ENCODE data around the gene MYOZ1. TPM values are rescaled to one million over a fixed set of nuclear protein-coding genes. Genes with fewer than 3 reads are reported as not detected.
A peak's percentile ranks its signal among the peaks of the same experiment; 100 is the strongest.

The MYOZ1 gene
- total and polyA plus RNA-seq, 7 donors: 318 to 1,915 (median 1,124) TPM

DNA sequence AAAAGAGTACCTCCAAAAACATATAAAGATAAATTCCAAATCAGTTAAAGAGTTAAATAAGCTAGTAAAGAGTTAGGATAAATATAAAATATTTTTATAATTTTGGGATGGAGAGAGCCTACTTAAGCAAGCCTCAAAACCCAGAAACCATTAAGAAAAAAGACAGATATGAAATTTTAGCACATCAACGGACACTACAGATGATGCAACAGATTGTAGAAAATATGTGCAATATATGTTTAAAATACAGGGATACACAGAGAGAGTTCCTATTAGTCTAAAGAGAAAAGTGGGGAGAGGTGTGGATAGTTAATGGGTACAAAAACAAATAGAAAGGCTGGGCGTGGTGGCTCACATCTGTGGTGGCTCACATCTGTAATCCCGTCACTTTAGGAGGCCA, 26.6 kb downstream of the MYOZ1 start:
- Histone ChIP-seq H3K27ac (no peak overlapping the region), H3K9me3 (no peaks in the 10 kb centered on the region), H3K36me3 (ENCODE audit: insufficient read depth in 1 of 2, low read depth in 1 of 2) (no peaks in the 10 kb centered on the region), H3K4me1 (no peaks in the 10 kb centered on the region), H3K4me3 (no peak overlapping the region), H3K27me3 (ENCODE audit: insufficient read depth in 3 of 3, low read length in 2 of 3) (no peaks in the 10 kb centered on the region)
- DNase-seq (no peak), ATAC-seq (no peak)
- intact Hi-C loops (cut with DNase I): no loop called here
- WGBS, 3 donors: 91 to 93% (median 92%) methylated on average over 3 of the region's 3 CpGs
- TF ChIP-seq, protein P1, sequence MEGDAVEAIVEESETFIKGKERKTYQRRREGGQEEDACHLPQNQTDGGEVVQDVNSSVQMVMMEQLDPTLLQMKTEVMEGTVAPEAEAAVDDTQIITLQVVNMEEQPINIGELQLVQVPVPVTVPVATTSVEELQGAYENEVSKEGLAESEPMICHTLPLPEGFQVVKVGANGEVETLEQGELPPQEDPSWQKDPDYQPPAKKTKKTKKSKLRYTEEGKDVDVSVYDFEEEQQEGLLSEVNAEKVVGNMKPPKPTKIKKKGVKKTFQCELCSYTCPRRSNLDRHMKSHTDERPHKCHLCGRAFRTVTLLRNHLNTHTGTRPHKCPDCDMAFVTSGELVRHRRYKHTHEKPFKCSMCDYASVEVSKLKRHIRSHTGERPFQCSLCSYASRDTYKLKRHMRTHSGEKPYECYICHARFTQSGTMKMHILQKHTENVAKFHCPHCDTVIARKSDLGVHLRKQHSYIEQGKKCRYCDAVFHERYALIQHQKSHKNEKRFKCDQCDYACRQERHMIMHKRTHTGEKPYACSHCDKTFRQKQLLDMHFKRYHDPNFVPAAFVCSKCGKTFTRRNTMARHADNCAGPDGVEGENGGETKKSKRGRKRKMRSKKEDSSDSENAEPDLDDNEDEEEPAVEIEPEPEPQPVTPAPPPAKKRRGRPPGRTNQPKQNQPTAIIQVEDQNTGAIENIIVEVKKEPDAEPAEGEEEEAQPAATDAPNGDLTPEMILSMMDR (IDR thresholded peaks at IDR 0.05): no peak

DNA sequence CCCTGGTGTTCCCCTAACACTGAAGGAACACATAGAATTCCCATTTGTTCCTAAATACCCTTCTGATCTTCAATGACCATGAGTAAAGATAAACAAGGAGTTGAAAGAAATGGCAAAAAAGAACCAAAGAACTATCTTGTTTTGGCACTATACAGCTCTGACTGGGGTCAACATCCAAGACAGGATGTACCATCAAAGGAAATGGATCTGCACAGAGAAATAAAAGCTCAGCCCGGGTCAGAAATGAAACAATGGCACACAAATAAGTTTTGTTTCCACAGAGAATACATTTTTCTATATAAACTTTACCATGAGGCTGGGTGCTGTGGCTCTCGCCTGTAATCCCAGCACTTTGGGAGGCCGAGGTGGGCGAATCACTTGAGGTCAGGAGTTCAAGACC, 32.2 kb downstream of the MYOZ1 start:
- no peak overlapping the region for H3K4me3 ChIP-seq
- TF ChIP-seq, protein P1 (IDR thresholded peaks at IDR 0.05): no peak
- DNase-seq (no peak), ATAC-seq (no peak)
- intact Hi-C loops (cut with DNase I): no loop called here
- H3K9me3 ChIP-seq: no peaks in the 10 kb centered on the region
- H3K27me3 ChIP-seq (ENCODE audit: insufficient read depth in 3 of 3, low read length in 2 of 3): no peaks in the 10 kb centered on the region
- H3K4me1 ChIP-seq: peaks cover 3% of the 10 kb centered on the region
- H3K27ac ChIP-seq: no peak overlapping the region
- no peaks in the 10 kb centered on the region for H3K36me3 ChIP-seq (ENCODE audit: insufficient read depth in 1 of 2, low read depth in 1 of 2)
- WGBS, 3 donors: 88 to 89% (median 88%) methylated on average over 4 of the region's 4 CpGs

DNA sequence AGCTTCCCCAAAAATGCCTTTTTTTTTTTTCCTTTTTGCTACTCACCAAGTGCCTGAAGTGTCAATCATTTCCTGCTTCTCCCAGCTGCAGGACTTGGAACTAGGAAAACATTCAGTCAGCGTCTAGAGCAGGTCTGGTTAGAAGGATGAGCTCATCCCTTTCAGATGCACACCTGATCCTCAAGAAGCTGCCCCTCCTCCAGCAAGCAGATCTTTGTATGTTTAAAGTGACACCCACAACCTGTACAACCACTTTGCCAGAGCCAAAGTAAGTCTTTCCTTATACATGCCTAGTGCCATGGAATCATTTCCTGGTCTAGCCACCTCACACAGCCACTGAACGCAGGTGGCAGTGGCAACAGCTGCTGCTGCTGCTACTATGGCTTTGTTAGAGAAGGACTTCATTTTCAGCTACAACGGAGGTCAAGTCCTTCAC, 39.8 kb downstream of the MYOZ1 start:
- WGBS, 3 donors: 16 to 30% (median 18%) methylated on average over 3 of the region's 3 CpGs
- intact Hi-C loops (cut with DNase I): no loop called here
- Histone ChIP-seq H3K36me3 (ENCODE audit: insufficient read depth in 1 of 2, low read depth in 1 of 2) (no peaks in the 10 kb centered on the region), H3K4me1 (peaks cover 13% of the 10 kb centered on the region), H3K27me3 (ENCODE audit: insufficient read depth in 3 of 3, low read length in 2 of 3) (no peaks in the 10 kb centered on the region), H3K9me3 (no peaks in the 10 kb centered on the region), H3K27ac (peak overlapping the region; percentile 79), H3K4me3 (peak overlapping the region; percentile 46)
- ATAC-seq (peak; percentile 81 to 96 (median 86)), DNase-seq (no peak)
- TF ChIP-seq, protein P1 (IDR thresholded peaks at IDR 0.05): no peak

DNA sequence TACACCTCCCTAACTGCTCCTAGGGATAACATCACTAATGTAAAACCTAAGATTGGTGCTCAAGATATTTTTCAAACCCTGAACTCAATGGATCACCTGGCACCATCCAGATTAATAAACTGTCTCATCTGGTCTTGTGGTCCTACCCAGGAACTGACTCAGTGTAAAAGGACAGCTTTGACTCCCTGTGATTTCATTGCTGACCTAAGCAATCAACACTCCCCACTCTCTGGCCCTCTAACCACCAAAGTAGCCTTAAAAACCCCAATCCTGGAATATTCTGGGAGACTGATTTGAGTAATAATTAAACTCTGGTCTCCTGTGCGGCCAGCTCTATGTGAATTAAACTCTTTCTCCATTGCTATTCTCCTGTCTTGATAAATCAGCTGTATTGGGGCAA, 43.9 kb downstream of the MYOZ1 start:
- DNase-seq (no peak), ATAC-seq (no peak)
- Histone ChIP-seq H3K36me3 (ENCODE audit: insufficient read depth in 1 of 2, low read depth in 1 of 2) (no peaks in the 10 kb centered on the region), H3K9me3 (no peaks in the 10 kb centered on the region), H3K27me3 (ENCODE audit: insufficient read depth in 3 of 3, low read length in 2 of 3) (no peaks in the 10 kb centered on the region), H3K4me3 (no peak overlapping the region), H3K4me1 (peaks cover 16% of the 10 kb centered on the region), H3K27ac (no peak overlapping the region)
- intact Hi-C loops (cut with DNase I): no loop called here
- WGBS, 3 donors: 96 to 100% (median 97%) methylated on average over 1 of the region's 1 CpG
- TF ChIP-seq, protein P1 (IDR thresholded peaks at IDR 0.05): no peak

DNA sequence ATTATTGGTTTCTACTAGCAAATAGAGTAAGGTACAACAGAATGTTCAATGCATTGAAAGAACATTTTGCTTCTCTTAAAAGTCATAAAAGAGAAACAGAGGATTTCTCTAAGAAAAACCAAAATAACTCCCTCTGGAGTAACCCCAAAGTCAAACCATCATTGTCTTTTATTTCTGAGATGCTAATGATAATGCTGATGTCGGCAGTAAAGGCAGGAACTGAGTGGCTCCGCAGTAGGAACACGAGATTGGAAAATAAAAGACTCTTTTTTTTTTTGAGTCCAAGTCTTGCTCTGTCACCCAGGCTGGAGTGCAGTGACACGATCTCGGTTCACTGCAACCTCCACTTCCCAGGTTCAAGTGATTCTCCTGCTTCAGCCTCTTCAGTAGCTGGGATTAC, 47.5 kb downstream of the MYOZ1 start:
- intact Hi-C loops (cut with DNase I): loop anchor here in 1 of 2 donors (5.0 kb wide), 1 partner anchor 33 kb away; no protein-coding TSS in a partner anchor
- Histone ChIP-seq H3K9me3 (no peaks in the 10 kb centered on the region), H3K4me3 (no peak overlapping the region), H3K4me1 (peaks cover 27% of the 10 kb centered on the region), H3K27ac (no peak overlapping the region), H3K27me3 (ENCODE audit: insufficient read depth in 3 of 3, low read length in 2 of 3) (no peaks in the 10 kb centered on the region), H3K36me3 (ENCODE audit: insufficient read depth in 1 of 2, low read depth in 1 of 2) (no peaks in the 10 kb centered on the region)
- 75 to 86% (median 79%) methylated on average over 5 of the region's 5 CpGs for WGBS, 3 donors
- ATAC-seq: no peak
- no peak for DNase-seq
- TF ChIP-seq, protein P1 (IDR thresholded peaks at IDR 0.05): no peak
